Stimulated activated CD4-positive, alpha-beta T cell treated with anti-CD3 and anti-CD28 coated beads, Interleukin-15, amount 100 ng/mL, for 1 hour (primary cell): Measurements from ENCODE around the gene NECAB3.

ENCODE experiments used
- DNase-seq, 2 donors: peaks; one replicate each; pipeline ENCODE4 v3.0.0-alpha.2; 2020; ENCODE audit warnings: low read depth in 1 of 2, low spot score in 1 of 2

NECAB3 gene

DNA sequence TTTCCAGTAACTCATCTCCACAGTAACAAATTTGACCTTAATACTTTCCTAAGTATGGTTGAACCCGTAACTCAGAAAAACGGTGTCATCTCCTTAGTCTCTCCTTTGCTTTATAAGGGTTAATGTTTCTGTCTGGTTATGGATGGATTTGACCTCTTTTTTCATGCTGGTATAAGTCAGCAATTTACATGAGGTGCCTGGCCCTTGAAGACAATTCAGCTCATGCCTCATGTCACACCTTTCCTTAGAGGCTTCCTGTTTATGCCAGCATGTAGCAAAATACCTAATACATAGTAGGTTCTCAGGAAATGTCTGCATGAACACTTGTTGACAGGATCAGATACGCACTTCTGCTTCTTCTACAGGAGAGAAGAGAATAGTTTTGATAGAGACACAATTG is 49.8 kb downstream of the NECAB3 start:
- DNase-seq = no peak

DNA sequence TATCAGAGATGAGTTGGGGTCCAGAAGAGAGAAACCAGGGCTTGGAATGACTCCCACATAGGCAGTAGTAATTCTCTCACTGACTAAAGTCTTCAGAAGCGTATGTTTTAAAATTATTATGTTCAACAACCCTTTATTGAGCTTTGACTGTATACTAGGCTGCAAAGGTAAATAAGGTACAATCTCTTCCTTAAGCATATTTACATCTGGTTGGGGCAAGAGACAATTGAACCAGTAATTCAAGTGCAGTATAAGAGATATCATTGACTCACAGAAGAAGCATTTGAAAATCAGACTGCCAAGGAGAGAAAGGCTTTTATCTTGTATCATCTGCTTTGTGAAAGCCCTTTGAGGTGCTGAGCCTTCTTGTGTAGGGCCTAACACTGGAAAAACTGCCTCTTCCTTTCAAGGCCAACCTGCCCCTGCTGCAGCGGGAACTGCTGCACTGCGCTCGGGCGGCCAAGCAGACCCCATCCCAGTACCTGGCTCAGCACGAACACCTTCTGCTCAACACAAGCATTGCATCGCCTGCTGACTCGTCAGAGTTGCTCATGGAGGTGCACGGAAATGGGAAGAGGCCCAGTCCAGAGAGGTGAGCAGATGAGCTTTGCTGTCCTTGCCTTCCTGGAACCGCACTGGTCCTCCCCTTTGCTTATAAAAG is 51.4 kb downstream of the NECAB3 start:
- DNase-seq = no peak

DNA sequence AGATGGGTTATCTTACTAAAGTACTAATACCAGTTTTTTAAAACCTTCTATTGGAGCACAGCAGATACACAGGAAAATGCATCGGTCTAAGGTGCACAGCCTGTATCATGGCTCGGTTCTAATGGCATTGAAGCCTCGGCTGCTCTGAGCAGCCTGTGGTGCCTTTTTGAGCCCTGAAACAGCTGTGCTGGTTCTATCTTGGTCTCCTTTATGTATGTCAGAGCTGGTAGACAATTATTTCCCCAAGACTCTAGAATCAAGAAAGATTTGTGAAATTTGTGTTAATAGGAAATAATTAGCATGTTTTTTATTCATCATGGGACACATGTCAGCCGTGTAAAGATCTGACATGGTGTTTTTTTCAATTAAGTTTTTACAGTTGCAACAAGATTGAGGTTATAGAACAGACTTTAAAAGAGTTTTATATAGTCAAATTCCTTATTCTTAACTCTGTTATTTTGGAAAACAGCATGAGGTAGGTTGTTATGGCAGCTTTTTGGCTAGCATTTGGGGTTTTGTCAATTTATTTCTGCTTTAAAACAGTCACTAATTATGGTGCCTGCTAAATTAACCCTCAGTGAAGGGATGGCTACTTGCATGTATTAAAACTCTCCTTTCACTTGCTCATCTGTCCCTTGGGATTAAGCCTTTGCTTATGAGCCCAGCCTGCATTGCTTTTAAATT is 52.4 kb downstream of the NECAB3 start:
- DNase-seq = no peak

DNA sequence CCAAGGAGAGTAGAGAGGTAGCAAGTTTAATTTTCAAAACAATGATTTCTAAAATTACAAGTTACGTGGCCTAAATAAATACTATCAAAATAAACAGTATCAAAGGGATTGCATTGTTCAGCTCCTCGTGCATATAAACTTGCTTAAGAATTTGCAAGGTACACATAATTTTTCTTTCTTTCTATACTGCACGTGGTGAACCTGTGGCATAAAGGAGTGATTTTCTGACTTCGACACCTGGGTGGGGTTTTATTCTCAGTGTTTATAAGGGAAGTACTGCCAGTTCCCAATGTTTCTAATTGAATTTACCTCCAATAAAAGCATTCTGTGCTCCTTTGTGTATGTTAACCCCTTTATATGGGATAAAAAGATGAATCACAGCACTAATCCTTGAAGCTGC is 62.2 kb downstream of the NECAB3 start:
- DNase-seq = no peak

DNA sequence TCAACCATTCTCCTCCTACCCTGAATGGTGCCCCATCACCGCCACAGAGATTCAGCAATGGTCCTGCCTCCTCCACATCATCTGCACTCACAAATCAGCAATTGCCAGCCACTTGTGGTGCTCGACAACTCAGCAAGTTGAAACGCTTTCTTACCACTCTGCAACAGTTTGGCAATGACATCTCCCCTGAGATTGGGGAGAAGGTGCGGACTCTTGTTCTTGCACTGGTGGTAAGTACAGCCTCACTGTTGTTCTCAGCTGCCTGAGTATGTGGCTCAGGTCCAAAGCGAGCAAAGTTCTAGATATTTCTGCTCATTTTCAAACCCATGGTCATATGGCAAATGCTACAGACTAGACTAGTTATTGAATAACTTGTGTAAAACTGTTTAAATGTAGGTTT is 63.1 kb downstream of the NECAB3 start:
- DNase-seq = no peak

DNA sequence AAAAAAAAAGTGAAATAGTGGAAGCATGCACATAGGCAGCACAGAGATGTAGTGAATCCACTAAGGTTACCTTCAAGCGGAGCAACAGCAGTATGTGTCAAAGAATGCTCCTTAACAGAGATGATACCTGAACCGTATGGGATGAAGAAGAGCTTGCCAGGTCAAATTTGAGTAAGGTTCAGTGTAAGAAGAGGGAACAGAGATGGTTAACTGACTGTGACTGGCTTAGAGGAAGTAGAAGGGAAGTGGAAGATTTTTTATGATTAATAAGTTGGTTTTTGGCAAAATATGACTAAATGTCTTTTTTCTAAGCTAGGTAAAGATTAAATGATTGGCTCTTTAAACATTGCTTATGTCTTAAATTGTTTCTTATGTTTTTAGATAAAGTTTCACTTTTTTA is 64.7 kb downstream of the NECAB3 start:
- no peak for DNase-seq
